Umbilical cord (tissue), 2 donors: ENCODE measurements around the gene PRSS16. TPM values are rescaled to one million over a fixed set of nuclear protein-coding genes. Genes with fewer than 3 reads are reported as not detected.
A peak's percentile ranks its signal among the peaks of the same experiment; 100 is the strongest.
"Not testable (repeated sequence)": the region's sequence is repeated elsewhere in the genome, so short reads cannot be mapped to it uniquely, and the experiment has no call there.

Experiments
- DNase-seq: peaks from one replicate; pipeline ENCODE4 v3.0.0-alpha.2; 2015; ENCODE audit warnings: low spot score
- total RNA-seq: library from RNA; depleted of rRNA; stranded (reverse); fragments of >200 nt; gene quantifications from one replicate; pipeline ENCODE4 v1.2.3, GENCODE V29; 2014; ENCODE audit warnings: low replicate concordance; ENCODE audit not compliant: insufficient read depth

PRSS16 gene, protein sequence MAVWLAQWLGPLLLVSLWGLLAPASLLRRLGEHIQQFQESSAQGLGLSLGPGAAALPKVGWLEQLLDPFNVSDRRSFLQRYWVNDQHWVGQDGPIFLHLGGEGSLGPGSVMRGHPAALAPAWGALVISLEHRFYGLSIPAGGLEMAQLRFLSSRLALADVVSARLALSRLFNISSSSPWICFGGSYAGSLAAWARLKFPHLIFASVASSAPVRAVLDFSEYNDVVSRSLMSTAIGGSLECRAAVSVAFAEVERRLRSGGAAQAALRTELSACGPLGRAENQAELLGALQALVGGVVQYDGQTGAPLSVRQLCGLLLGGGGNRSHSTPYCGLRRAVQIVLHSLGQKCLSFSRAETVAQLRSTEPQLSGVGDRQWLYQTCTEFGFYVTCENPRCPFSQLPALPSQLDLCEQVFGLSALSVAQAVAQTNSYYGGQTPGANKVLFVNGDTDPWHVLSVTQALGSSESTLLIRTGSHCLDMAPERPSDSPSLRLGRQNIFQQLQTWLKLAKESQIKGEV
- total RNA-seq = not detected

GRCh38 chr6:27247133-27247836 is at the start of gene PRSS16:
TSS of gene PRSS16 (plus strand) at chr6:27247701. CDS start at chr6:27247738, 37 bp downstream.
- no peak for DNase-seq

DNA sequence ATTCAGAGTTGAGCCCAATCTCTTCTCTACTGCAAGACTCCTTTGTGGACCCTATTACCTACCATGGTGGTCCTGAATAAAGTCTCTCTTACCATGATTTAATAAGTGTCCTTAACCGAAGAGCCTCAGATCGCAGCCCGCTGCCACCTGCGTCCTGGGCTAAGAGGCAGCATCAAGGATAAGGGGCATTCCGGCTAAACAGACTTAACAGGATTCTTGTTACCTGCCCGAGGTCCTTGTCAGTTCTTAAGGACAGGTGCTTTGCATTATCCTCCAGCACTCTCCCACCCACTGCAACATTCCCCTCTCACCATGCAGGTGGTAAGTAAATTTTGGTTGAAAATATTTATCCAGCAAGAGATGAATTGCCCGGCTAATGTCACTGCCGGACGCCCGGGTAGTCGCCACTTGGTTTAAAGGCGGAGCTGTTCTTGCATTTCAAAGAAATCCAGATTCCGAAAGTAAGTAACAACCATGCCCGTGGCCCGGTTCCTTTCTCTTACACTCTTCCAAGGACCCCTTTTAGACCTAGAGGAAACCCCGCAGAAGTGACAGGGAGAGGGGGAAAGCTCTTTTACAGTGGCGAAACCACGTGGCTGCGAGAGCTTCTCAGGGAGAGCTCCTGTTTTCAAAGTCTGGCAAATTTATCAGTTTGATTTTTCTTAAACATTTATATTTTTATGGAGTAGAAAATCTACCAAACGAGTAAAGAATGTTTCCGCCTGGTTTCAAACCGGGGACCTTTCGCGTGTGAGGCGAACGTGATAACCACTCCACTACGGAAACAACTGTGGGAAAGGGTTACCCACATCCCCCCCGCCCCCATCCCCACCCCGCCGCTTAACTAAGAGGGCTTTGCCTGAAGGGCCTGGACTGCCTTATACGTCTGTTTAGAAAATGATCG is 41.9 kb upstream of the PRSS16 start:
- no peak for DNase-seq

DNA sequence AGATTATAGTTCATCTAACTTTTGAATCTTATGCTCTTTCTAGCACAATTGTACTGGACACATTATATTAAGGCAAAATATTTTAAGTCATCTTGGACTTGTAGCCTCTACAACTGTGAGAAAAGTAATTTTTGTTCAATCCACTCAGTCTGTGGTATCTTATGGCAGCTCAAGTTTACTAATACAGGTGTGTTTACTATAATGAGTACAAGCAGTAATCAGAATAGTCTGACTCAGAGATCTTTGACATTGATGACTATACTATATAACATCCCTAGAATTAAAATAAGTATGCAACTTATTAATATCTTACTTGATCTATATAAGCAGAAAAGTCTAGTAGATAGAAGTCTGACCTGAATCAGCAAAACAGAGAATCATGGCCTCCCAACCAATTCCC is 40.7 kb upstream of the PRSS16 start:
- DNase-seq = no peak

GRCh38 chr6:27208042-27208441 is 39.5 kb upstream of the PRSS16 start:
- DNase-seq = no peak

DNA sequence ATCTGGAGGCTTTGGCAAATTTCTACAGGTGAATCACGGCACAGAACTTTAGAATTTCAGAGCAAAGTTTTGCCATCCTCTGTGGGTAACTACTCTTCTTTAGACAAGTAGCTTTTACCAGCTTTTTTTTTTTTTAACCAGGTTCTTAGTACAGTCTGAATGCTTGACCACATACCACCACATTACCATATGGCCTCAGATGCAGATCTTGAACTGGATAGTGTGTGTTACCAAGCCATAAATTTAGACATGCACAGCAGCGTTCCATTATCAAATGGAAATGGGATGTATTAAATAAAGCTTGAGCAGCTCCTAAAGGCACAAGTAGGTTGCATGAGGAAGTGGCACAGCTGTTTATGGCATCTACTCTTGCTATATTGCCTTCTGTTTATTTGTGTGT is 38.3 kb upstream of the PRSS16 start:
- DNase-seq = no peak

DNA sequence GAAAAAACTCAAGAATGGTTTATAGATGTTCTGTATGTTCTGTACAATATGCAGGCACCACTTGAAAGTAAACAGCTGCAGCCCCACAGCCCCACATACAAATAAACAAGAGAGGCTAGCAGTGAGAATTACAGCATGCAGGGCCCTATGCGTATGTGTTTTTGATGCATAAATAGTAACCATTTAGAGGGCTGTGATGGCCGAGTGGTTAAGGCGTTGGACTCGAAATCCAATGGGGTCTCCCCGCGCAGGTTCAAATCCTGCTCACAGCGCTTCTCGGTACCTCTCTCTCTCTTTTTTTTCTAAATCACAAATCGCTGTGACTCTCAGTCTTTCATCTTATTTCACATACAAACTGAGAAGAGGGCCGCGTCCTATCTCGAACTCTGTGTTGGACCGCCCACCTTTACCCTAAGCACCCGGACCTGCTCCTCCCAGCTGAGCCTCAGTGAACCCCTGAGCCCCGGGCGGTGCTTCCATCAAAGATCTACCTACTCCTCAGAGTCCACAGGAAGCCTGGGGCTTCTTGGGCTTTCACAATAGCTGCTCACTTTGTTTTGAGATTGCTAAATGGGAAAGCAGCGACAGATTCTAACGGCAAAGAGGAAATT is 37.7 kb upstream of the PRSS16 start:
- DNase-seq = no peak

GRCh38 chr6:27213091-27213517 is 34.4 kb upstream of the PRSS16 start:
- DNase-seq = not testable (repeated sequence)

DNA sequence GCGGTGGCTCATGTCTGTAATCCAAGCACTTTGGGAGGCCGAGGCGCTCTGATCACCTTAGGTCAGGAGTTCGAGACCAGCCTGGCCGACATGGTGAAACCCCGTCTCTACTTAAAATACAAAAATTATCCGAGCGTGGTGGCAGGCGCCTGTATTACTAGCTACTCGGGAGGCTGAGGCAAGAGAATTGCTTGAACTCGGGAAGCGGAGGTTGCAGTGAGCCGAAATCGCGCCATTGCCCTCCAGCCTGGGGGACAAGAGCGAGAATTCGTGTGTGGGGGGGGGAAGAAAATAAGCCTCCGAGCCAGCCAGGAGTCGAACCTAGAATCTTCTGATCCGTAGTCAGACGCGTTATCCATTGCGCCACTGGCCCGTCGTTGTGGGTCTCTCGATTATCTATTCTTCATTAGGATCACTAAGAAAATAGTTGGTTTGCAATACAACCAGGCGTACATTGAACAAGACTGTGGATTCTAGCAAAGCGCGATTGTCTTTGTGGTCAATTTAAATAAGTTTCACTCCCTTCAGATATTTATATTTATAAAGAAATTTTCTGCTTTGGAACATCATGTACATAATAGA is 33.9 kb upstream of the PRSS16 start:
- no peak for DNase-seq

GRCh38 chr6:27214126-27214601 is 33.3 kb upstream of the PRSS16 start:
- DNase-seq = no peak

GRCh38 chr6:27216874-27217273 is 30.6 kb upstream of the PRSS16 start:
- DNase-seq = no peak

GRCh38 chr6:27222971-27223370 is 24.5 kb upstream of the PRSS16 start:
- DNase-seq = not testable (repeated sequence)

DNA sequence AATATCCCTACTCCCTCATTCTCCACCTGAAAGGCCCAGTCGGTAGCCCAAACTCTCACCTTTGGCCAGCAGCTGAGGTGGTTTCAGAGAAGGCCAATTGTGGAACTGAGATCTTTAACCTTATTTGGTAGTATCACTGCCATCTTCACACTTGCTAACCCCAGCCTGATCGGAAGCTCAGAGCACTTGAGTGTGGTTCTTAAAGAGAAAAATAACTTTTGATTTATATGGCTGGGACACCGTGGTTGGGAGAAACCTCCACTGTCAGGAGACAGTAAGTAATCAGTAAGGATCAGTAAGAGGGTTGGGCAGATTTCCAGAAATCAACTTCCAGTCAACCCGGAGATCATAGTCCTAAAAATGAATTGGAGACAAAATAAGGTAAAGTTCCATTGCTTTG is 22.8 kb upstream of the PRSS16 start:
- DNase-seq = no peak

DNA sequence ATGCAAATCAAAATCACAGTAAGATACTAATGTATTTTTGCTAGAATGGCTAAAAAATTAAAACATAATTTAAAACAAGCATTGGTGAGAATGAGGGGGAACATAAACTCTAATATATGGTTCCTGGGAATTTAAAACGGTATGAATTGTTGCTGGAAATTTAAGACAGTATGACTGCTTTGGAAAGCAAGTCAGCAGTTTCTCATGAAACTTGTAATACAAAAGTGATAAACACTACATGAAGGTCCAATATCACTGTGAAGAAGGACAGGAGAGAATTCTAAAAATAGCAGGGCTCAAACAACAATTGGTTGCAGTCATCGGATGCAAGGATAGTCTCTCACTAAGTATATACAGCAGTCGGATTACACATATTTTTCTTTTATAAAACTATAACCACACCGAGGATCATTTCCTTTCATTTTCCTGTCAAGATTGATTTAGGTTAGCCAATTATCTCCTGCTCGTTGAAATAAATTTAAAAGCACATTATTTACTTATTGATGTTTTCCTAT is 18.5 kb upstream of the PRSS16 start:
- no peak for DNase-seq

GRCh38 chr6:27230758-27231111 is 16.8 kb upstream of the PRSS16 start:
- no peak for DNase-seq

DNA sequence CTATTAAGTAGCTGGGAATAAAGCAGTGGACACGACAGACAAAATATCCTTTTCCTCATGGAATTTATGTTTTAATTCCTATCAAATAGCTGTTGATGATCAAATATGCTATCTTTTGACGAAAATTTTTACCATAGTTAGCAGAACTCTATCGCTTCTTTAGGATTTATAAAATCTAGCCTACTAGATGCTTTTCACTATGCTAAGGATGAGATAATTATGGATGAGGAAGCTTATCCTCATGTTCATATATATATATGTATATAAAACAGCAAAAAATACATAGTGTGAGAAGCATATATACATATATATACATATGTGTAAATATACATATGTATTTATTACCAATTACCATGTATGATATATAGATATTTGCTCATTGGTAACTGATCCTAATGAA is 12.9 kb upstream of the PRSS16 start:
- no peak for DNase-seq

DNA sequence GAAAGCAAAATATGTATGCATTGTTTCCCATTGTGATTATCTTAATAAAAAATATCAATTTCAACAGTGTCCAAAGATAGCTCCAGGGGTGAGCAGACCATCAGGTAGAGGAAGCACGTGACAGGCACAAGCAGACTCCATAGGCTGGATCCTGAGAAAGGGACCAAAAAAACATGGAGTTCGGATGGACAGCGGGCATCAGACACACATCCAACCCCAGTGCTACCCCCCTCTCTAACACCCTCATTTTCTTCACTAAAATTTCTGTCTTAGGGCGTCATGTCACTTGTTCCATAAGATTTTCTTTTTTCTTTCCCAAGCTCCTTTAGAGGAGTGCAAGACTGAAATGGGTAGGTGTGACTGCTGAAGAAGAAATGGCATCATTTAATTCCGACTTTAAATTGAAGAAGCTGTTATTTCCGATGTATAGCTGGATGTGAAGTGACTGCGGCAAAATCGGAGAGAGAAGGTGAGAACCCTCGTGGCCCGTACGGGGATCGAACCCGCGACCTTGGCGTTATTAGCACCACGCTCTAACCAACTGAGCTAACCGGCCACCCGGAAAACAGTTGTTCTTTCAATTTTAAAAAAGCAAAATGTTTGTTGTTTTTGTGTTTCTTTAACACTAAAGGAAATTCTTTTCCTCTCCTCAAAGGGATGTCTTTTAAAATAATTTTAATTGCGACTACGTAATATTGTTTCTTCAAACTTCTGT is 10.3 kb upstream of the PRSS16 start:
- peak; percentile 21 for DNase-seq

DNA sequence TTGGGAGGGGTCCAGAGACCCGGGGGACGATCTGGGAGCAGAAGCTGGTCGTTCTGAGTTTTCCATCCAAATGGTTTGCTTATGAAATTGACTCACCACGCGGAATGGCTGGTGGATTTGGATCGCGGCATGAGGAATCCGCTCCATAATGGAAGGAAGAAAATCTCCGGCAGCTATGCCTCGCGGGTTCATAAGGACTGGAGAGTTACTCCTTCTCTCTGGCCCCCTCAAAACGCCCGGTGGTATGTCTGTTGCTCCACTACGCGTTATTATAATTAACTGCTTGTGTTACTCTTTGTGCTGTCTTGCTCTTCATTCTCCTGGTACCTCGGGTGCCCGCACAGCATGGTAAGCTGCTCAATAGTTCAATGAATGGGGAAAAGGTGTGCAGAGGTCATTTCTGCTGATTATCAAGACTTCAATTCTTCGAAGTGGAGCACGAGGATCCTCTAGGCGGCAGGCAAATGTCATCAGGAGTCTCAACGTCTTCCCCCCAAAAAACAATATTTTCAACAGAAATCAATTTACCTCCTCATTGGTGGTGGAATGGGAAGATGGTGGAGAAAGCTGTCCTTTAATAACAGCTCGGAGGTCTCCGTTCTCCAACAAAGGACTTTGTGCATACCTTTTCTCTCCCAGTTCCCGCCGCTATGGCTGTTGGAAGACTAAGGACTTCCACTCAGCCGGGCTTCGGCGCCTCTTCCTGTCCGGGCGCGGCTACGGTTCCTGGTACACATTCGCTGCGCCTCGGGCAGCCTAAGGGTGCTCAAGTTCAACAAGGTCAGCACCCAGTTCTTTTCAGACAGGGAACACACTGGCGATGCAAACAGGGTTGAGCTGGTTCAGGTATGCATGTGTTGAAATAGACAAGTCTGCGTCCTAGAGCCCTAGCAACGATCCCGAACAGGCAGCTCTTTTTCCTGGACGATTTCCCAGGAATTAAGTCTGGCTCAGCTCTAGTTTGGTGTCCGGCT is 9.2 kb upstream of the PRSS16 start:
- peak; percentile 14 for DNase-seq

DNA sequence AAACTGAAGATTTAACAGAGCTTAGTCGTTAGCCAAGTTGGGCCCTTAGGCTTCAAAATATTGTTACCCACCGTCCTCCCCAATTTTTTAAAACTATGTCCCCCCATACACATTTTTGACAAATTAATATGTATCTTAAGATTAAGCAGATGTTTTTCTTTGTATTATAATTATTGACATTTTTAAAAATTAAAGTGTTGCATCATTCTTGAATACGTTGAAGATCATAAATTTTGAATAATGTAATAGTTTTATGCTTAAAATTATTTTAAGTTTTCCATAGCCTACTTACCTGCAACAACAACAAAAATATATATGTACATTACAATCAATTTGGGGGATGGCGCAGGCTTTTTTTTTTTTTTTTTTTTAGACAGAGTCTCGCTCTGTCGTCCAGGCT is 8.2 kb upstream of the PRSS16 start:
- no peak for DNase-seq

- no peak for DNase-seq
These were observed 6.1 kb upstream of the PRSS16 start for GRCh38 chr6:27241443-27241842.
